ENCODE results near the gene P2RY2. TPM values are rescaled to one million over a fixed set of nuclear protein-coding genes. Genes with fewer than 3 reads are reported as not detected.

The P2RY2 gene
- total RNA-seq, 1 experiment from 2014 or later: 2.9 TPM

- intact Hi-C loops (cut with micrococcal nuclease): no loop called here
- H3K9me3 ChIP-seq (ENCODE audit: control insufficient read depth in 1 of 2, insufficient read depth in 1 of 2, low read depth in 1 of 2, low read length in 2 of 2): no peaks in the 10 kb centered on the region
- H3K36me3 ChIP-seq (ENCODE audit: control insufficient read depth in 1 of 2, insufficient read depth in 2 of 2, low read length in 2 of 2): no peaks in the 10 kb centered on the region
- H2AFZ ChIP-seq (ENCODE audit: low read depth, low read length, poor library complexity, severe bottlenecking): no peak overlapping the region
- no peak overlapping the region for H3K9ac ChIP-seq (ENCODE audit: low read length)
- H3K4me3 ChIP-seq (replicated peaks in 1 of 2; ENCODE audit: low read depth in 1 of 2, low read length in 2 of 2): no peak overlapping the region
- ATAC-seq (no peak), DNase-seq (ENCODE audit: low read depth, low spot score) (no peak)
- no peak overlapping the region for H3K27ac ChIP-seq (ENCODE audit: low read depth, low read length)
- H3K27me3 ChIP-seq (ENCODE audit: insufficient read depth, low read length): 0 out of 2 replicates have a peak, but pooled peaks cover 2% of the 10 kb centered on the region
- H3K9me2 ChIP-seq (ENCODE audit: insufficient read depth): no peaks in the 10 kb centered on the region
- TF ChIP-seq ELF1 (IDR thresholded peaks at IDR 0.05; ENCODE audit: borderline replicate concordance, low read depth) (no peak), YY1 (IDR thresholded peaks at IDR 0.05; ENCODE audit: extremely low read depth, insufficient replicate concordance, low read depth, low read length) (no peak), ZNF274 (IDR thresholded peaks at IDR 0.05; ENCODE audit: low read depth, low read length) (no peak), CTCF (IDR thresholded peaks at IDR 0.05 in 2 of 3, conservative IDR thresholded peaks at IDR 0.05 in 1 of 3; ENCODE audit: borderline replicate concordance in 1 of 3, insufficient read depth in 1 of 3, low read depth in 2 of 3, low read length in 2 of 3) (no peak), ZFX (IDR thresholded peaks at IDR 0.05) (no peak), CBX3 (IDR thresholded peaks at IDR 0.05; ENCODE audit: low read depth) (no peak)
- ChIA-PET POLR2A (no interaction called here), CTCF (no interaction called here), RAD21 (ENCODE audit: low non-redundant PET in 1 of 2, low total read pairs in 2 of 2, uncharacterized antibody in 2 of 2, unreplicated experiment in 2 of 2) (no interaction called here)
- BruUV-seq (replicated peaks): no TSS peak
- no peak overlapping the region for H3K4me2 ChIP-seq (ENCODE audit: low read length)
- H4K20me1 ChIP-seq (ENCODE audit: insufficient read depth): no peaks in the 10 kb centered on the region
- H3K79me2 ChIP-seq (ENCODE audit: insufficient read depth, low read length): no peaks in the 10 kb centered on the region
- peaks cover 4 to 11% of the 10 kb centered on the region in 2 experiments; a peak in 2 of 4 replicates for H3K4me1 ChIP-seq (ENCODE audit: control insufficient read depth in 1 of 2, insufficient read depth in 2 of 2, low read length in 2 of 2)
Measured at GRCh38 chr11:73285721-73286120, 67.6 kb downstream of the P2RY2 start.

Other genes starting within 250 kb of the P2RY2 start
- 15.0 TPM for gene FCHSD2, start 76.0 kb upstream of the P2RY2 start, total RNA-seq (2021; ENCODE audit: unreplicated experiment)
- 0.15 TPM for gene P2RY6, start 54.1 kb downstream of the P2RY2 start, total RNA-seq (2021; ENCODE audit: unreplicated experiment)
- 18.2 TPM for gene ARHGEF17, start 90.0 kb downstream of the P2RY2 start, total RNA-seq (2021; ENCODE audit: unreplicated experiment)
- 13.8 TPM for gene RELT, start 158.1 kb downstream of the P2RY2 start, total RNA-seq (2021; ENCODE audit: unreplicated experiment)

Data from HCT116 (cell line).